SK-N-MC (cell line): ENCODE measurements around the gene DIS3L.

Source experiments
- EZH2 ChIP-seq: fragments of 200-600 bp; sonication (generic); IDR thresholded peaks from one replicate; pipeline ENCODE4 v1.6.1; 2017; ENCODE audit warnings: antibody characterized with exemption
- FOXP2 ChIP-seq: optimal IDR thresholded peaks from 2 replicates; pipeline ENCODE3; 2011; ENCODE audit warnings: mild to moderate bottlenecking, moderate library complexity; ENCODE audit not compliant: insufficient read depth; ENCODE audit errors: extremely low read length, control extremely low read depth
- POLR2AphosphoS5 ChIP-seq: IDR thresholded peaks from 2 replicates; pipeline ENCODE4 v1.6.1; 2012; ENCODE audit warnings: mild to moderate bottlenecking, low read depth, low read length, borderline replicate concordance

DNA sequence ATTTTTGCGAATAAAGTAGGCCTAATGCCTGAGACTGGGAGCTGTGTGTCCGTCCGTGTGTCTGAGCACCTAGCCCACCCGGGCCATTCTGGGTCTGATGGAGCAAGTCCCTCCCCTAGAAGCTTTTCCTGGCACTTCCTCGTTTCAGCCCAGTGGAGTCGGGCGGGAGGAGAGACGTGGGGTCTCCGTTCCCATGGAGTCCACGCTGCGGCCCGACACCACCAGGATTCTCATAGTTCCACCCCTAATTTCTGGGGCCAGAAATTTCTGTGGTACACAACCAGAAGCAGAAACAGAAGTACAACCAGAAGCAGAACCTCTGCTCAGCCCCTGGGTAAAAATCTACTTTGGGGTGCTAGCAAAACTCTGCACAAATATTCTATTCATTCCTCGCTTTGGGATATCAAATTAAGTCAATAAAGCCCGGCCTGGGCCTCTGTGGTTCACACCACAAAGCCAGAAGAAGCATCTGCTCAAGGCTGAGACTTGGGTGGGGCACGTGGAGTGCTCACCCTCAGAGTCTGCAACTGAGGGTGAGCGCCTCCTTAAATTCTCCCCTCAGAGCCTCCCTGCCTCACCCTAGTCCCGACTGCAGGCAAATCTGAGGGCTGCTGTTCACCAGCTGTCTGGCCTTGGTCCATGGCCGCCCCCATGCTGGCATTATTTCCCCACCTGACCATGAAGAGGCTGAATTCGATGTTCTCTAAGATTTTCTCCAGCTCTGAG is 38.3 kb upstream of the DIS3L start:
- TF ChIP-seq POLR2AphosphoS5 (no peak), EZH2 (no peak), FOXP2 (no peak)
